HG03575 (cell line): ENCODE data around the gene DGKG.

Source experiments
- ATAC-seq: cut with Tn5 transposase; IDR thresholded peaks from one replicate; pipeline ENCODE4 v1.9.1; 2021; ENCODE audit not compliant: unreplicated experiment, insufficient number of reproducible peaks, low FRiP score; ENCODE audit errors: extremely low read depth

DGKG gene

GRCh38 chr3:186108941-186109865, 252.8 kb downstream of the DGKG start, which contains the start of gene ETV5:
Gene ETV5 (minus strand): TSS chr3:186109089. CDS start chr3:186105868, 3,221 bp downstream.
- ATAC-seq, result peak; percentile 79

GRCh38 chr3:186108106-186108940, 253.7 kb downstream of the DGKG start:
- ATAC-seq, result no peak

GRCh38 chr3:186107215-186108105, 254.6 kb downstream of the DGKG start:
- no peak for ATAC-seq

GRCh38 chr3:186105543-186105942, 256.5 kb downstream of the DGKG start:
- ATAC-seq, result no peak

GRCh38 chr3:186102687-186103086, 259.3 kb downstream of the DGKG start:
- no peak for ATAC-seq

- no peak for ATAC-seq
Measured at GRCh38 chr3:186100398-186100797, 261.6 kb downstream of the DGKG start.

- no peak for ATAC-seq
Measured at GRCh38 chr3:186099178-186099577, 262.9 kb downstream of the DGKG start.

- ATAC-seq, result no peak
Measured at GRCh38 chr3:186098740-186099139, 263.3 kb downstream of the DGKG start.

GRCh38 chr3:186097663-186098451, 264.2 kb downstream of the DGKG start:
- ATAC-seq, result no peak

- no peak for ATAC-seq
Measured at GRCh38 chr3:186097317-186097662, 264.7 kb downstream of the DGKG start.
